ENCODE results near the gene MS4A15. TPM values are rescaled to one million over a fixed set of nuclear protein-coding genes. Genes with fewer than 3 reads are reported as not detected.

The MS4A15 gene
- polyA plus RNA-seq, 2 of the 4 experiments (the other 2 are of a cell fraction), result not detected

DNA sequence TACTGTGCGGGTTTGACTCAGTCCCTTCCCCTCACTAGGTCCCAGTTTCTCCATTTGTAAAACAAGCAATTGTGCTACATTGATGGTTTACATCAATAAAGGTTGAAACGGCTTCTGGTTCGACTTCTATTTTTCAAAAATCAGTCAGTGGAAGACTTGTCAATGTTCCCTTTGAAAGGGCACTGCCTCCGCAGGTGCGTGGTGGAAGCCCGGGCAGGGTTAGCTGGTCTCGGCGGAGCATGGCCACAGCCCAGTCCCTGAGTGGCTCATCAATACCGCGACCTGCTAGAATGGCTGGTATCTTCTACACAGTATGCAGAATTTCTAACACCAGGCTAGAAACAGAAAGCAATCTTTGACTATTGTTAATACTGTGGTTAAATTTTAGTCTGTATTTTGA lies 44.5 kb downstream of the MS4A15 start:
- no peak overlapping the region for H3K4me2 ChIP-seq
- ATAC-seq, result no peak
- ChIA-PET CTCF (interaction anchor here (1.1 to 3.1 kb wide), 4 partner anchors 9 to 328 kb away, joined by 3 to 13 read pairs (median 3); no protein-coding TSS in a partner anchor), POLR2A (no interaction called here)
- H3K4me3 ChIP-seq, result no peak overlapping the region
- no peaks in the 10 kb centered on the region for H3K4me1 ChIP-seq
- WGBS (ENCODE audit: missing lambda C conversion rate), result 62% methylated on average over 10 of the region's 10 CpGs
- FAIRE-seq, result no peak
- no peak for TF ChIP-seq HEYL (CRISPR knock-in tag; IDR thresholded peaks at IDR 0.05)
- no peak for TF ChIP-seq FOSL2 (IDR thresholded peaks at IDR 0.05)
- TF ChIP-seq FOSL2 (CRISPR knock-in tag; IDR thresholded peaks at IDR 0.05), result no peak
- TF ChIP-seq, protein P1, sequence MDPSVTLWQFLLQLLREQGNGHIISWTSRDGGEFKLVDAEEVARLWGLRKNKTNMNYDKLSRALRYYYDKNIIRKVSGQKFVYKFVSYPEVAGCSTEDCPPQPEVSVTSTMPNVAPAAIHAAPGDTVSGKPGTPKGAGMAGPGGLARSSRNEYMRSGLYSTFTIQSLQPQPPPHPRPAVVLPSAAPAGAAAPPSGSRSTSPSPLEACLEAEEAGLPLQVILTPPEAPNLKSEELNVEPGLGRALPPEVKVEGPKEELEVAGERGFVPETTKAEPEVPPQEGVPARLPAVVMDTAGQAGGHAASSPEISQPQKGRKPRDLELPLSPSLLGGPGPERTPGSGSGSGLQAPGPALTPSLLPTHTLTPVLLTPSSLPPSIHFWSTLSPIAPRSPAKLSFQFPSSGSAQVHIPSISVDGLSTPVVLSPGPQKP (IDR thresholded peaks at IDR 0.05; ENCODE audit: low read depth, low read length), result no peak
- no peak for TF ChIP-seq MAZ (IDR thresholded peaks at IDR 0.05; ENCODE audit: borderline replicate concordance, low read depth, low read length)
- no peak for TF ChIP-seq RNF2 (IDR thresholded peaks at IDR 0.05; ENCODE audit: borderline replicate concordance, low read depth)
- TF ChIP-seq NPAS2 (CRISPR knock-in tag; IDR thresholded peaks at IDR 0.05; ENCODE audit: borderline replicate concordance), result no peak
- TF ChIP-seq SMC3 (IDR thresholded peaks at IDR 0.05), result no peak
- TF ChIP-seq POLR2A (IDR thresholded peaks at IDR 0.05; ENCODE audit: low read length), result no peak
- TF ChIP-seq, protein P2, sequence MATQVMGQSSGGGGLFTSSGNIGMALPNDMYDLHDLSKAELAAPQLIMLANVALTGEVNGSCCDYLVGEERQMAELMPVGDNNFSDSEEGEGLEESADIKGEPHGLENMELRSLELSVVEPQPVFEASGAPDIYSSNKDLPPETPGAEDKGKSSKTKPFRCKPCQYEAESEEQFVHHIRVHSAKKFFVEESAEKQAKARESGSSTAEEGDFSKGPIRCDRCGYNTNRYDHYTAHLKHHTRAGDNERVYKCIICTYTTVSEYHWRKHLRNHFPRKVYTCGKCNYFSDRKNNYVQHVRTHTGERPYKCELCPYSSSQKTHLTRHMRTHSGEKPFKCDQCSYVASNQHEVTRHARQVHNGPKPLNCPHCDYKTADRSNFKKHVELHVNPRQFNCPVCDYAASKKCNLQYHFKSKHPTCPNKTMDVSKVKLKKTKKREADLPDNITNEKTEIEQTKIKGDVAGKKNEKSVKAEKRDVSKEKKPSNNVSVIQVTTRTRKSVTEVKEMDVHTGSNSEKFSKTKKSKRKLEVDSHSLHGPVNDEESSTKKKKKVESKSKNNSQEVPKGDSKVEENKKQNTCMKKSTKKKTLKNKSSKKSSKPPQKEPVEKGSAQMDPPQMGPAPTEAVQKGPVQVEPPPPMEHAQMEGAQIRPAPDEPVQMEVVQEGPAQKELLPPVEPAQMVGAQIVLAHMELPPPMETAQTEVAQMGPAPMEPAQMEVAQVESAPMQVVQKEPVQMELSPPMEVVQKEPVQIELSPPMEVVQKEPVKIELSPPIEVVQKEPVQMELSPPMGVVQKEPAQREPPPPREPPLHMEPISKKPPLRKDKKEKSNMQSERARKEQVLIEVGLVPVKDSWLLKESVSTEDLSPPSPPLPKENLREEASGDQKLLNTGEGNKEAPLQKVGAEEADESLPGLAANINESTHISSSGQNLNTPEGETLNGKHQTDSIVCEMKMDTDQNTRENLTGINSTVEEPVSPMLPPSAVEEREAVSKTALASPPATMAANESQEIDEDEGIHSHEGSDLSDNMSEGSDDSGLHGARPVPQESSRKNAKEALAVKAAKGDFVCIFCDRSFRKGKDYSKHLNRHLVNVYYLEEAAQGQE (IDR thresholded peaks at IDR 0.05), result no peak
- no peak for TF ChIP-seq KDM1A (IDR thresholded peaks at IDR 0.05; ENCODE audit: low read depth)
- TF ChIP-seq, protein P3, sequence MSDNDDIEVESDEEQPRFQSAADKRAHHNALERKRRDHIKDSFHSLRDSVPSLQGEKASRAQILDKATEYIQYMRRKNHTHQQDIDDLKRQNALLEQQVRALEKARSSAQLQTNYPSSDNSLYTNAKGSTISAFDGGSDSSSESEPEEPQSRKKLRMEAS (IDR thresholded peaks at IDR 0.05), result no peak
- TF ChIP-seq CBX8 (IDR thresholded peaks at IDR 0.05), result no peak
- TF ChIP-seq HOXA7 (CRISPR knock-in tag; IDR thresholded peaks at IDR 0.05), result no peak
- no peak overlapping the region for H3K27ac ChIP-seq
- no peak for DNase-seq (ENCODE audit: low read depth in 1 of 2, low spot score in 1 of 2)
- no peaks in the 10 kb centered on the region for H3K9me3 ChIP-seq

DNA sequence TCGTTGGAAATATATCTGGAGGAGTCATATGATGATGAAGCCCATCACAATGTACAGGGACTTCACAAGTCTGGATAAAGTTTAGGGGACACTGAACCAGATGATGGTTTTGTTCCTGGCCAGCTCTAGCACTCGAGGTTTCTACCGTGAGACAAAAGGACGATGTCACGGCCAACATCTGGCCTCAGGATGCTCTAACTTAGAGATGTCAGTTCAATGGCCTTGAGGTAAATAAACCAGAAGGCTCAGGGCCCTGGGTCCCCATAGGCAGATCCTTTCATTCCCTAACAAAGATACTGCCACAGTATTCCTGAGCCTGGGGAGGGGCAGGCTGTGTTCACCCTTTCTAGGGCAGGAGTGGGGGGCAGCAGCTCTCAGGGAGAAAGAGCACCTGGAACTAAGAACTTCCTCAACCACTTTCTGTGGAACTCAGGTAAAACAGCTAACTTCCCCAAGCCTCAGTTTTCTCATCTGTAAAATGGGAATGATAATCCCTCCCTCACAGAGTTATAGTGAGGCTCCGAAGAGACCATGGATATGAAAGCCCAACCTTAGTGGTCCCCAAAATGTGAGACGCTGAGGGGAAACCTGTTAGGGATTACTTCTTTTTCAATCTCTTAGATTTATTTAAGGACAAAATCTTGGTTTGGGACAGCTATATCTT lies 46.7 kb downstream of the MS4A15 start:
- Histone ChIP-seq H3K4me1 (no peaks in the 10 kb centered on the region), H3K27ac (no peak overlapping the region), H3K9me3 (no peaks in the 10 kb centered on the region), H3K4me2 (no peak overlapping the region), H3K4me3 (no peak overlapping the region)
- no peak for ATAC-seq
- no peak for DNase-seq (ENCODE audit: low read depth in 1 of 2, low spot score in 1 of 2)
- WGBS (ENCODE audit: missing lambda C conversion rate), result 67% methylated on average over 7 of the region's 7 CpGs
- no peak for FAIRE-seq
- ChIA-PET CTCF (interaction anchor here (0.8 to 1.8 kb wide), 4 partner anchors 27 to 370 kb away, joined by 3 to 11 read pairs (median 4); no protein-coding TSS in a partner anchor), POLR2A (no interaction called here)
- TF ChIP-seq, protein P4, sequence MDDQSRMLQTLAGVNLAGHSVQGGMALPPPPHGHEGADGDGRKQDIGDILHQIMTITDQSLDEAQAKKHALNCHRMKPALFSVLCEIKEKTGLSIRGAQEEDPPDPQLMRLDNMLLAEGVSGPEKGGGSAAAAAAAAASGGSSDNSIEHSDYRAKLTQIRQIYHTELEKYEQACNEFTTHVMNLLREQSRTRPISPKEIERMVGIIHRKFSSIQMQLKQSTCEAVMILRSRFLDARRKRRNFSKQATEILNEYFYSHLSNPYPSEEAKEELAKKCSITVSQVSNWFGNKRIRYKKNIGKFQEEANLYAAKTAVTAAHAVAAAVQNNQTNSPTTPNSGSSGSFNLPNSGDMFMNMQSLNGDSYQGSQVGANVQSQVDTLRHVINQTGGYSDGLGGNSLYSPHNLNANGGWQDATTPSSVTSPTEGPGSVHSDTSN (IDR thresholded peaks at IDR 0.05), result no peak
- no peak for TF ChIP-seq KDM5A (IDR thresholded peaks at IDR 0.05)
- TF ChIP-seq, protein P2 (IDR thresholded peaks at IDR 0.05), result no peak
- no peak for TF ChIP-seq ZFP36 (IDR thresholded peaks at IDR 0.05; ENCODE audit: borderline replicate concordance, partially characterized antibody)
- no peak for TF ChIP-seq GATA3 (IDR thresholded peaks at IDR 0.05; ENCODE audit: borderline replicate concordance)
- TF ChIP-seq NPAS2 (CRISPR knock-in tag; IDR thresholded peaks at IDR 0.05; ENCODE audit: borderline replicate concordance), result no peak

All from A549 (cell line).